K562 (cell line): Measurements from ENCODE around the gene GCNT3. TPM values are rescaled to one million over a fixed set of nuclear protein-coding genes. Genes with fewer than 3 reads are reported as not detected.

Experiments used
- ADNP ChIP-seq: fragments of 200-800 bp; sonication (Bioruptor generic); IDR thresholded peaks from 2 replicates; pipeline ENCODE4 v1.6.1; 2016; ENCODE audit warnings: missing genetic modification characterization, missing compliant biosample characterization
- ELF4 ChIP-seq: fragments of 450-650 bp; formaldehyde crosslinking; IDR thresholded peaks from 2 replicates; pipeline ENCODE4 v1.4.0; 2022; ENCODE audit warnings: missing genetic modification characterization
- FOXA3 ChIP-seq, 2 experiments: fragments of 450-650 bp in 1 of 2; sonication (generic) in 1 of 2; formaldehyde crosslinking; IDR thresholded peaks in 1 of 2; conservative IDR thresholded peaks in 1 of 2; 2 replicates each; pipeline versions ENCODE4 v1.4.0 to v1.8.0; 2020 to 2022; ENCODE audit warnings: mild to moderate bottlenecking in 2 of 2, missing genetic modification reagents in 1 of 2
- GATA2 ChIP-seq: sonication (generic); formaldehyde crosslinking; IDR thresholded peaks from 2 replicates; pipeline ENCODE4 v1.4.0; 2020; ENCODE audit warnings: mild to moderate bottlenecking, missing genetic modification reagents
- KDM4B ChIP-seq, 2 experiments: fragments of 450-650 bp in 1 of 2; sonication (generic) in 1 of 2; IDR thresholded peaks; 2 replicates each; pipeline ENCODE4 v1.6.1; 2016 to 2017; ENCODE audit warnings: borderline replicate concordance in 2 of 2, antibody characterized with exemption in 1 of 2, low read depth in 1 of 2, mild to moderate bottlenecking in 1 of 2
- KHSRP ChIP-seq: fragments of 450-650 bp; IDR thresholded peaks from 2 replicates; pipeline ENCODE4 v1.6.1; 2017
- KLF10 ChIP-seq: fragments of 250-450 bp; sonication (Bioruptor Pico); IDR thresholded peaks from 2 replicates; pipeline ENCODE4 v1.6.1; 2021; ENCODE audit warnings: matching md5 sums
- MAFG ChIP-seq: fragments of 450-650 bp; conservative IDR thresholded peaks from 2 replicates; pipeline ENCODE4 v1.6.1; 2016; ENCODE audit warnings: missing genetic modification characterization, missing compliant biosample characterization
- MEIS2 ChIP-seq: fragments of 450-650 bp; IDR thresholded peaks from 2 replicates; pipeline ENCODE4 v1.6.1; 2014; ENCODE audit warnings: mild to moderate bottlenecking; ENCODE audit not compliant: partially characterized antibody
- NCOA6 ChIP-seq: fragments of 450-650 bp; IDR thresholded peaks from 2 replicates; pipeline ENCODE4 v1.6.1; 2017; ENCODE audit warnings: mild to moderate bottlenecking
- NFIC ChIP-seq: fragments of 450-650 bp; IDR thresholded peaks from 2 replicates; pipeline ENCODE4 v1.6.1; 2017; ENCODE audit warnings: mild to moderate bottlenecking, inconsistent platforms
- NONO ChIP-seq, 2 experiments: fragments of 200-400 bp in 1 of 2; fragments of 450-650 bp in 1 of 2; formaldehyde crosslinking in 1 of 2; IDR thresholded peaks; 2 replicates each; pipeline ENCODE4 v1.6.1; 2017; ENCODE audit warnings: low read depth in 2 of 2, mild to moderate bottlenecking in 2 of 2, moderate library complexity in 2 of 2, low read length in 1 of 2
- PCBP1 ChIP-seq: fragments of 200-400 bp; formaldehyde crosslinking; IDR thresholded peaks from 2 replicates; pipeline ENCODE4 v1.6.1; 2018; ENCODE audit warnings: mild to moderate bottlenecking, low read depth, low read length; ENCODE audit not compliant: poor library complexity, severe bottlenecking
- RB1 ChIP-seq: fragments of 450-650 bp; IDR thresholded peaks from 2 replicates; pipeline ENCODE4 v1.6.1; 2017; ENCODE audit warnings: low read depth, mild to moderate bottlenecking
- RBM22 ChIP-seq: fragments of 200-400 bp; formaldehyde crosslinking; IDR thresholded peaks from 2 replicates; pipeline ENCODE4 v1.6.1; 2018; ENCODE audit warnings: low read length, low read depth; ENCODE audit not compliant: poor library complexity, severe bottlenecking
- RHOXF2B ChIP-seq: fragments of 250-450 bp; sonication (Bioruptor Pico); conservative IDR thresholded peaks from 2 replicates; pipeline ENCODE4 v1.5.1; 2021
- SMARCE1 ChIP-seq: fragments of 450-650 bp; IDR thresholded peaks from 2 replicates; pipeline ENCODE4 v1.7.1; 2016; ENCODE audit warnings: mild to moderate bottlenecking
- SP1 ChIP-seq: sonication (generic); formaldehyde crosslinking; IDR thresholded peaks from 2 replicates; pipeline ENCODE4 v1.8.1; 2022; ENCODE audit warnings: mild to moderate bottlenecking, missing genetic modification reagents
- TAF9B ChIP-seq: fragments of 450-650 bp; IDR thresholded peaks from 2 replicates; pipeline ENCODE4 v1.6.1; 2018; ENCODE audit warnings: mild to moderate bottlenecking; ENCODE audit not compliant: partially characterized antibody
- TSC22D4 ChIP-seq: fragments of 450-650 bp; IDR thresholded peaks from 2 replicates; pipeline ENCODE4 v1.6.1; 2016; ENCODE audit warnings: missing genetic modification characterization, missing biosample characterization, control low read depth
- YY1 ChIP-seq, 3 experiments: IDR thresholded peaks; 2 replicates each; pipeline ENCODE4 v1.6.1; 2011; ENCODE audit warnings: low read length in 2 of 3, mild to moderate bottlenecking in 2 of 3, moderate library complexity in 2 of 3, borderline replicate concordance in 1 of 3, control low read depth in 1 of 3, low read depth in 1 of 3; ENCODE audit not compliant: insufficient read depth in 3 of 3, insufficient replicate concordance in 2 of 3, control insufficient read depth in 1 of 3, insufficient read length in 1 of 3; ENCODE audit errors: extremely low read depth in 1 of 3
- ZBED1 ChIP-seq: IDR thresholded peaks from 2 replicates; pipeline ENCODE4 v1.6.1; 2014
- ZNF12 ChIP-seq: sonication (generic); formaldehyde crosslinking; IDR thresholded peaks from 2 replicates; pipeline ENCODE4 v1.4.0; 2020; ENCODE audit warnings: mild to moderate bottlenecking, missing genetic modification reagents
- ZNF133 ChIP-seq: fragments of 250-450 bp; sonication (Bioruptor Pico); IDR thresholded peaks from 2 replicates; pipeline ENCODE4 v1.4.0; 2020; ENCODE audit warnings: mild to moderate bottlenecking
- ZNF140 ChIP-seq: fragments of 250-450 bp; sonication (Bioruptor Pico); IDR thresholded peaks from 2 replicates; pipeline ENCODE4 v1.8.0; 2021; ENCODE audit warnings: moderate library complexity, mild to moderate bottlenecking, inconsistent platforms
- ZNF445 ChIP-seq: fragments of 250-450 bp; sonication (Bioruptor Pico); IDR thresholded peaks from 2 replicates; pipeline ENCODE4 v1.4.0; 2020; ENCODE audit warnings: low read depth, mild to moderate bottlenecking, moderate library complexity
- ZNF57 ChIP-seq: fragments of 450-650 bp; formaldehyde crosslinking; IDR thresholded peaks from 2 replicates; pipeline ENCODE4 v1.4.0; 2020; ENCODE audit warnings: mild to moderate bottlenecking, moderate library complexity
- ZNF583 ChIP-seq: fragments of 250-450 bp; sonication (Bioruptor Pico); IDR thresholded peaks from 2 replicates; pipeline ENCODE4 v1.4.0; 2020
- ZNF717 ChIP-seq: fragments of 250-450 bp; sonication (Bioruptor Pico); IDR thresholded peaks from 2 replicates; pipeline ENCODE4 v1.5.0; 2021
- ZNF830 ChIP-seq: fragments of 250-450 bp; sonication (Bioruptor Pico); IDR thresholded peaks from 2 replicates; pipeline ENCODE4 v1.5.0; 2021; ENCODE audit warnings: mild to moderate bottlenecking
- polyA plus RNA-seq, 8 experiments: library from polyadenylated mRNA; depleted of rRNA in 4 of 8; stranded (reverse) in 5 of 8; unstranded in 3 of 8; fragments of >200 nt; fragmentation: Nextera tagmentation in 2 of 8; fragmentation: Illumina TruSeq in 1 of 8; extraction: Ambion mirVana in 2 of 8; extraction: Trizol in 1 of 8; gene quantifications; 2 replicates each; pipeline versions ENCODE4 v1.2.1 to v1.2.3, GENCODE V29; 2011 to 2014; ENCODE audit warnings: inconsistent platforms in 1 of 8, missing spikeins in 1 of 8
- total RNA-seq, 7 experiments: library from RNA; depleted of rRNA in 6 of 7; stranded (reverse); fragments of >200 nt in 6 of 7; fragmentation: Illumina TruSeq in 2 of 7; extraction: Trizol in 2 of 7; gene quantifications; 2 replicates each; pipeline versions ENCODE4 v1.2.1 to v1.2.3, GENCODE V29; 2011 to 2021; ENCODE audit warnings: low replicate concordance in 1 of 7
- TF ChIP-seq, protein P1 (sequence below): fragments of 250-450 bp; sonication (Bioruptor Pico); IDR thresholded peaks from 2 replicates; pipeline ENCODE4 v1.8.0; 2022; ENCODE audit warnings: inconsistent platforms

Gene GCNT3
- total and polyA plus RNA-seq, 9 of the 15 experiments (the other 6 are each of a cell fraction or from before 2014, with no cell fraction given), result 0.07 to 0.35 (median 0.11) TPM; not detected in 4

DNA sequence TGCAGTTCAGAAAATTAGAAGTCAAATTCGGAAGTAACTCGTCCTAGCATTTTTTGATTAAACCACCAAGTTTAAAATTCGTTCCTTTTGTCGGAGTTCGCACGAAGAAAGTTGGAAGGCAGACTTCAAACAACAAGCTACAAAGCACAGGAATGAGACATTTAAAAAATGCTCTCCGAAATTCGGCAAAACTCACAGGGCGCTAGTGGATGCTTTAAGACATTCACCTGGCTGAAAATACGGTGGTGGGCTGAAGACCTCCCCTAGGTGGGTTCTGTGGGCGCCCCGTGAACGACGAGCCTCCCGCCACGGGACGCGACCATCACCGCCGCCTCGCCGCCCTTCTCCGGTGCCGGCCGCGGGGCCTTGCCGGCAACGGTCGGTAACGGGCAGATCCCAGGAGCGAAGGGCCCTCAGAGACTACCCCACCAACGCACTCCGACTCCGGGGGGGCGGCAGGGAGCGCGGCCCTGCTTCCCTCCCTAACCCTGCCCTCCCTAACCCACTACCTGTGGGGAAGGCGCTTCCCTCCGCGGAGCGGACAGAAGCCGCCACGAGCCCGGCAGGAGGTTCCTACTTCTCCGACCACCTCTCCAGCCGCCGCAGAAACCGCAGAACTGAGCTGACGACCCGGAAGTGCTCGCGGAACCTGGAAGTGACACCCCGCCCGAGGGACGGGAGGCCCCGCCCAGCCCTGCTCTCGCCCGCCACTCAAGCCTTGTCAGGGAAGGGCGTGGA lies 45.5 kb downstream of the GCNT3 start, which contains the start of gene GTF2A2 (continued):
- TF ChIP-seq KDM4B (IDR thresholded peaks at IDR 0.05; ENCODE audit: borderline replicate concordance in 2 of 2, low read depth in 1 of 2) (peak in 1 of 2 experiments; percentile 68; a peak in 1 of 4 replicates), NCOA6 (no peak), PCBP1 (peak; percentile 28), RHOXF2B (CRISPR knock-in tag) (no peak), ZNF717 (CRISPR knock-in tag) (no peak), ZNF140 (CRISPR knock-in tag) (no peak), SMARCE1 (no peak), TSC22D4 (tag) (no peak), ZNF133 (CRISPR knock-in tag) (no peak), ZNF12 (CRISPR knock-in tag) (no peak), MAFG (tag) (no peak), GATA2 (no peak), MEIS2 (peak; percentile 75), RBM22 (peak; percentile 82), KHSRP (no peak), FOXA3 (CRISPR knock-in tag; conservative IDR thresholded peaks at IDR 0.05 in 1 of 2, IDR thresholded peaks at IDR 0.05 in 1 of 2) (peak in 1 of 2 experiments; percentile 25; a peak in 1 of 4 replicates), RB1 (peak; percentile 67; the same call in 1 of the 2 replicates), ADNP (tag) (no peak), SP1 (CRISPR knock-in tag) (peak; percentile 50; the same call in 1 of the 2 replicates), KLF10 (CRISPR knock-in tag) (no peak), NONO (IDR thresholded peaks at IDR 0.05; ENCODE audit: low read depth in 2 of 2, low read length in 1 of 2) (no peak), NFIC (0 out of 2 replicates have a peak, but pooled peaks have one; percentile 22), ELF4 (peak; percentile 43; the same call in 1 of the 2 replicates), ZNF445 (no peak), YY1 (IDR thresholded peaks at IDR 0.05; ENCODE audit: borderline replicate concordance in 1 of 3, control insufficient read depth in 1 of 3, extremely low read depth in 1 of 3, insufficient read depth in 3 of 3, insufficient read length in 1 of 3, insufficient replicate concordance in 2 of 3, low read depth in 1 of 3, low read length in 2 of 3) (peak in 2 of 3 experiments; percentile 45 to 67), TAF9B (peak; percentile 90), ZNF830 (no peak), ZNF583 (CRISPR knock-in tag) (no peak), ZBED1 (no peak), ZNF57 (CRISPR knock-in tag) (no peak)
- TF ChIP-seq, protein P1, sequence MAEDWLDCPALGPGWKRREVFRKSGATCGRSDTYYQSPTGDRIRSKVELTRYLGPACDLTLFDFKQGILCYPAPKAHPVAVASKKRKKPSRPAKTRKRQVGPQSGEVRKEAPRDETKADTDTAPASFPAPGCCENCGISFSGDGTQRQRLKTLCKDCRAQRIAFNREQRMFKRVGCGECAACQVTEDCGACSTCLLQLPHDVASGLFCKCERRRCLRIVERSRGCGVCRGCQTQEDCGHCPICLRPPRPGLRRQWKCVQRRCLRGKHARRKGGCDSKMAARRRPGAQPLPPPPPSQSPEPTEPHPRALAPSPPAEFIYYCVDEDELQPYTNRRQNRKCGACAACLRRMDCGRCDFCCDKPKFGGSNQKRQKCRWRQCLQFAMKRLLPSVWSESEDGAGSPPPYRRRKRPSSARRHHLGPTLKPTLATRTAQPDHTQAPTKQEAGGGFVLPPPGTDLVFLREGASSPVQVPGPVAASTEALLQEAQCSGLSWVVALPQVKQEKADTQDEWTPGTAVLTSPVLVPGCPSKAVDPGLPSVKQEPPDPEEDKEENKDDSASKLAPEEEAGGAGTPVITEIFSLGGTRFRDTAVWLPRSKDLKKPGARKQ (CRISPR knock-in tag), result no peak
